GM18520 (cell line): ENCODE measurements around the gene SEC14L1.
"Not testable (repeated sequence)": the region's sequence is repeated elsewhere in the genome, so short reads cannot be mapped to it uniquely, and the experiment has no call there.

Experiments used
- ATAC-seq: cut with Tn5 transposase; IDR thresholded peaks from one replicate; pipeline ENCODE4 v1.9.1; 2021; ENCODE audit not compliant: unreplicated experiment

The SEC14L1 gene

DNA sequence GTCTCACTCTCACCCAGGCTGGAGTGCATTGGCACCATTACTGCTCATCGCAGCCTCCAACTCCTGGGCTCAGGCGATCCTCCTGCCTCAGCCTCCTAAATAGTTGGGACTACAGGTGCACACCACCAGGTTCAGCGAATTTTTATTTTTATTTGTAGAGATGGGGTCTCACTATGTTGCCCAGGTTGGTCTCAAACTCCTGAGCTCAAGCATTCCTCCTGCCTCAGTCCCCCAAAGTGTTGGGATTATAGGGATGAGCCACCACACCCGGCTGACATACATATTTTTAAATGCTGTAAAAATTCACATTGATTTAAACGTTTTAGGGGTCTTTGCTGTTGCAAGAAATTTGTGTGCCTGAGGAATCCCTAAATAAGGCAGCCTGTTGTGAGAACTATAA, 24.8 kb upstream of the SEC14L1 start:
- ATAC-seq: no peak

DNA sequence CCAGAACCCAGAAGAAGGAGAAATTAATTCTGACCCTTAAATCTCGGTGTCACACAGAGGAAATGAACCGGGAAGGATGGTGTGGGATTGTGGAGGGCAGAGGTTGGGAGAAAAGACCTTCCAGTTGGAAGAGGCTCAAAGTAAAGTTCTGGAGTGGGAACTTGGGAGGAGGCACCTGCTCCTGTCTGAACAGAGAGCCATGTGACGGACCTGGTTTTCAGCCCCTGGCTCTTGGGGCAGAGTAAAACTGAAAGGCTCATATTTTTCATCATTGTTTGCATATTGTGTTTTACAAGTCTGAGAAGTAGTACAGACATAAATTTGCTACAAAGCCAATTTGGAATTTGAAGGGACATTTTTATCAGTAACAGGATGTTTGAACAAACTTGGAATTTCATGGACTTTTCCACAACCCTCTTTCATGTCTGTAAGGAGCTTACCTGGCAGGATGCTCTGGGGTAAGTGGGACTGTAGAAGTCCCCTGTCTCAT, 24.4 kb upstream of the SEC14L1 start:
- ATAC-seq: no peak

DNA sequence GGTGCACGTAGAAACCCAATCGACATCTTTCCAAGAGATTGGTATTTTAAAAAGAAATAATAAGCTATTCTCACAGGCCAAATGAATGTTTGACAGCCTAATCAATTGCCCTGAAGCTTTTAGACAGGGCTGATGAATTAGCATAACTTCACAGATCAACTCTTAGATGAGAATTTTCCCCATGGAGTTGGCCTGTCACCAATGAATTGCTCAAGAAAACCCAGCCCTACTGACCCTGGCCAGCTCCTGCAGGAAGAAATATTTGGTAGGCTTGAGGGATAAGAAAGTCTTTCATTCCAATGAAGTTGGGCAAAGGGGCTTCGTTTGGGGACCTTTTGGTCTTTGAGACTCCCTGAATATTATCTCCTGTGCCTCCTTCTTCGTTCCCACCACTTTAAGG, 23.4 kb upstream of the SEC14L1 start:
- no peak for ATAC-seq

DNA sequence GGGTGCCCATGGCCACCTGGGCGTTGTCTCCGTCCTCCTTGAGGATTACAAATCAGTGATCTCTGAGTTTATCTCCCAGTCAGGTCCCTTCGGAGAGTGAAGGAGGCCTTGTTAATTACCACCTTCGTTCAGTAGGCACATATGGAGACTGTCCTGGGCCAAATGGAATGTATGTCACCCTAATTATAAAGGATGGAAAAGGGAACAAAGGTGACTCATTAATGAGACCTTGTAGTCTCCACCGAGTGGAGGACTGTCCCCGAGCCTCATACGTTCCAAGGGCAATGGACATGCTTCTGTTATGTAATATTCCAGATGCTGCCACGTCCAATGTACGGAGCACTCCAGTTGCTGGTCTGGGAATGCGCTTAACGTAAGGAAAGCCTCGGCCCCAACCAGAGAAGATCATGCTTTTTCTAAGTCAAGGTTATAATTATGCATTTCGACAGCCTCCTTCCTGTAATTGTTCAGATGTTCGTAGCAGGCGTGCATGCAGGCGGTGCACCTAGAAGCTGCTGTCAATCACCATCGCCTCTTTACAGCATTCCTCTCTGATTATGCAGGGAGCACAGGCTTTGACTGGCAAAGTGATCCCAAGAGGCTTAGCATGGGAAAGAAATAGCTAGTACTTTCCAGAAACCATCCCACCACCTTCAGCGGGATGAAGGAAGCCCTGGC, 22.4 kb upstream of the SEC14L1 start:
- no peak for ATAC-seq

DNA sequence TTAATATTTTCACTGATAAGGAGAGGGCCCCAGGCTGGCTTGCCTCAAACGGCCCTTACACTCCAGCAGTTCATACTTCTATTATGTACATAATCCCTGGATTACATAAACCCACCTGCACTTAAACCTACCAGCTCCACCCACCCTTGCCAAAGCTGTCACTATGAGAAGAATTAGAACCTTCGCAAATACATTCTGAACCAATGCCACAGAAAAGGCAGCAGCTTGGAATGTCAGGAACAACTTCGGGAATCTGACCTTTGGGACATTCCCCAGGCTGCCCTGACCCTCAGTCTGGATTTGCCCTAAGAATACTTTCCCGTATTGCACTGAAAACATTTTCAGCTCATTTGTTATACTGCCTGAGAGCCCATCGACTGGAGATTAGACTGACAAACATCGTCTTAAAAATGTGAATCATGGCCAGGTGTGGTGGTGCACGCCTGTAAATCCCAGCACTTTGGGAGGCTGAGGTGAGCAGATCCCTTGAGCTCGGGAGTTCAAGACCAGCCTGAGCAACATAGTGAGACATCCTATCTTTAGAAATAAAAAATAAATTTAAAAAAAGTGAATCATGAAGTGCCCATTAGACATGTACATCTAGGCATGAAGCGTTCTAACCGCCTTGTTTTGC, 21.0 kb upstream of the SEC14L1 start:
- no peak for ATAC-seq

DNA sequence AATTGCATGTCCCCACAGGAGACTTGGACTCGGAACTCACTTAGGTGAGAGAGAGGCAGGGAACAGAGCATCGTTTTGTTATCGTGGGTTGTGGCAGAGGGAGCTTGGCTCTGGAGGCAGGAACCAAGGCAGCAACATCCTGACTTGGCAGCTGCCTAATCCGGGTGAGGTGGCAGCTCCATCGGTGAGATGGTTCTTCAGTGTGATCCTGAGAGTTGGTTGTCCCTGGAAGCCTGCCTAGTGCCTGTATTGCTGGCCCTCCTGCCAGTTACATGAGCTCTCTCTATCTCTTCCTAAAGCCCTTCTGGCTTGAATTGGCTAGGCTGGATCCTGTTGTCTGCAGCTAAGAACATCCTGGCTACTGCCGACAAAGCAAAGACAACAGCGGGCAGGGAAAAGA, 19.9 kb upstream of the SEC14L1 start:
- no peak for ATAC-seq

DNA sequence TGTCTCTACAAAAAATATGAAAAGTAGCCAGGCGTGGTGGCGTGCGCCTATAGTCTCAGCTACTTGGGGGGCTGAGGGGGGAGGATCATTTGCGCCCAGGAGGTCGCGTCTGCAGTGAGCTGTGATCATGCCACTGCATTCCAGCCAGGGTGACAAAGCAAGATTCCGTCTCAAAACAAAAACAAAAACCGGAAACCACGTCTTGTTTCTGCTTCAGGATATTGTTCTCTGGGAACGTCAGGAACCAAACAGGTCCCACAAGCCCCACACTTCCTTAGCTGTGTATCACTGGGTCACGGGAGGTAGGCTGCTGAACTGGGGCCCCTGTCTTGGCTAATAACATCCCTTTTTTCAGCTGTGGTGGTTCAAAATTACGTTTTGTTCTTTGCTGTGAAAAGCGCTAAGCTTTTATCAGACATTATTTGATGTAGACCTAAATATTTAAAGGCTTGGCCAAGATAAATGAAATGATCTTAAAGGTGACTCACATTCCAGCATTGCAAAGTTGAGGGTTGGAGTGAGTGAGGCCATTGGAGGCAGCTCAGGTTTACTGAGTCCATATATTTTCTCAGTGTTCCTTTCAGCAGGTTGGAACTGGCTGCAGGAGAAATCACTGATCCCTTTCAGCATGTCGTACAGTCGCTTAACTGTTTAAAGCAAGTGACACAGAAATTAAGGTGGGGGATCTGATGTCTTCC, 16.4 kb upstream of the SEC14L1 start:
- no peak for ATAC-seq

DNA sequence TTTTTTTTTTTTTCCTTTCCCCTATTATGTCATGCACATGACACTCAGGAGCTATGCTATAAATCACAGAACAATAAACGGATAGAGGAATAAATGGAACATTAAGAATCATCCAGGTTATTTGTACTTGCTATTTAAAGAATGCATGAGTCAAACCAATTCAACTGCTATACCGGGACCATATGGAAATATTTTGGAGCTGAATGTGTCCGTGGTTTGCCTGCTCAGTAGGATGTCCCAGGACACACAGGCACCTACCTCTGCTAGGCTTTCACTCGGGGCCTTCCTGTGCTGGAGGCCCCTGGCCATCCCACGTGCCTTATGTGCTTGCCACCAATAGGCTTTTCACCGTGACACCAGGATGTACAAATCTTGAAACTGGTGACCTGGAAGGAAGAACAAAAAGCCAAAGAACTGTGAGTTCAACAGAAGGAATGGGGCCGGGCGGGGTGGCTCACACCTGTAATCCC, 15.3 kb upstream of the SEC14L1 start:
- ATAC-seq: no peak

DNA sequence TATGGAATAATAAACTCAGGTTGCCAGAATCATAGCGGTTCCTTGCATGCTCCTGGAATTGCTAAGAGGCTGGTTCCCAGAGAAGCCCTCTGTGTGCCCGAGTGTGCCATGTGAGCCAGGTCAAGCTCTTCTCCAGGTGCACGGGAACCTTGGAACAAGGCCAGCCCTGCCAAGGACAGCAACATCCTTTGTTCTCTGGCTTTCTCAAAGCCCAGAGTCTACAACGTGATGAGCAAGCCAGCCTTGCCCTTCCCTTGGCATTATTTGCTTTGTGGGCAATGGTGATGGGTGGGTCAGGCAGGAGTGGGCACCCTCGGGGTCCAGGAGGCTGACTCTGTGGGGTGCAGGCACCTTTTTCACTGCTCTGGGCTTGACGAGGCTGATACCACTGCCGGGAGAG, 14.2 kb upstream of the SEC14L1 start:
- no peak for ATAC-seq

DNA sequence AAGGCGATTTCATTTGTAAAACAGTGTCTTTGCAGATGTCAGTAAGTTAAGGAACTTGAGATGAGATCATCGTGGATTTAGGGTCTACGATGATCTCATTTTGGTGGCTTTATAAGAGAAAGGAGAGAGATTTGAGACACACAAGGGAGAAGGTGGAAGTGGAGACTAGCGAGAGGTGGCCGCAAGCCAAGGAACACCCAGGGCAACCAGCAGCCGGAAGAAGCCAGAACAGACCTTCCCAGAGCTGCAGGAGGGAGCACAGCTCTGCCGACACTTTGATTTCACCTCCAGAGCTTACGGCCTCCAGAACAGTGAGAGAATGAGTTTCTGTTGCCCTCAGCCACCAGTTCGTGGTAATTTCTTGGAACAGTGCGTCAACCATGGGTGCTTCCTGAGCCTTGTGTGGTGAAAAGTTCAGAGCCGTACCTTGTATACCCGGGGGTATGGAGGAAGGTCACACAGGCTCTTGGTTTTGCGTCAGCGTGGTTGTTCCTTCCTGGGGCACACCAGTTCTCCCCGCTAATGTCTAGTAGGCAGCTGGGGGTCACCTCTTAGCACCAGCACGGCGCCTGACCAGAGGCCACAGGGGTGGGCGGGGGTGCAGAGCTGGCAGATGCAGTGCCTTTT, 12.9 kb upstream of the SEC14L1 start:
- no peak for ATAC-seq

DNA sequence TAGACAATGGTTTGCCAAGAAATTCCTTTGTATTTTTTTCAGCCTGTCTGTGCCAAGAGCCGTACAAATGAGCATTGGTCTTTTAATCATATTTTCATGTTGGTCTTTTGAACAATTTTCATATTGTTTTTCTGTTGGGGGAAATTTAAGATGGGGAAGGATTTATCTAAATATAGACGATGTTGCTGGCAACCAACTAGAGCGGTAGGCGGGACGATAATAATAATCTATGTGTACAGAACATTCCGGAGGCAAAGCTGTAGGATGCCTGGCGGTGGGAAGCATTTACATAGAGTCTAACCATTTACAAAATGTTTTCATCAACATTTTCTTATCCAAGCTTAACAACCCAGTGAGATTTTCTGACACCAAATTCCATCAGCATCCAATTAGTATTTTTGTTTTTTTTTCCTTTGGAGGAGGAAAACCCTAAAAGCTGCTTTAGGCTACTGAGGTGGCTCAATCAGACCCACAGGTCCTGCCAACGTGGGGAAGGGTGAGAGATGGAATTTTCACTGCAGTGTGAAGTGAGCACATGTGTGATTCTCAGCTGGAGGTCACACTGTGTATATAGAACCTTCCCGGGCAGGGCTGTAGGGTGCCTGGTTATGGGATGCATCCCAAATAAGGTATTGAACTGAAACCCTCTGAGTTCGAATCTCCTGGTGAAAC, 11.7 kb upstream of the SEC14L1 start:
- ATAC-seq: no peak

DNA sequence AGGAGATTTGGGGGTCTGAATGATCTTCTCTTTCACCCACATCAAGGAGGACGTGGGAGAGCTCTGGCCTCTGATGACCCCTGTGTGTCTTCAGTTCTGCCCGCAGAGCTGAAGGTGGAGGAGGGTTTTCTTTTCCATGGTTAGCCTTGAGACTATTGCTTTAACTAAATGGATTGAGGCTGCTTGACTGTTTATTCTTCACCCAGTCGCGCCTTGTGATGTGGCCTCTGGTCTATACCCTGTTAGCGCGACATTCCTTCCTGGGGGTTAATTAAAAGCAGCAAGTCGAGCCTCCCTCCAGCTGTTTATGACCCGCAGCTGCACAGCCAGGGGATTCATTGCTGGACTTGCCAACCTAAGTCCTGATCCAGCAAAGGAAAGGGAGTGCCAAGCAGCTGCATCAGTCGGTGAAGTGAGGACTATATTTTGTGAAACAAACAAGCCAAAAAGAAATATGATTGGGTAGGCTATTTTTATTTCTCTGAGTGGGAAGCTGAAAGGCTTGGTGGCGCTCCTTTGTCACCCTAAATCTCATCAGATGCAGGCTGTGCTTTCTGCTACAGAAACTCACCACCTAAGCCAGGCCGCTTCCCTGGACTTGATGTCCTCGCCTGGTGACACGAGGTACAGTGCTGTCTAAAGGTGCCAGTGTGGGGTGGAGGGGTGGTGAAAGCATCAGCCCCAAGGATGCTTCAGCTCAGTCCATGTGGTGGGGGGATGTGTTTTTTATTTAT, 11.0 kb upstream of the SEC14L1 start:
- ATAC-seq: no peak

DNA sequence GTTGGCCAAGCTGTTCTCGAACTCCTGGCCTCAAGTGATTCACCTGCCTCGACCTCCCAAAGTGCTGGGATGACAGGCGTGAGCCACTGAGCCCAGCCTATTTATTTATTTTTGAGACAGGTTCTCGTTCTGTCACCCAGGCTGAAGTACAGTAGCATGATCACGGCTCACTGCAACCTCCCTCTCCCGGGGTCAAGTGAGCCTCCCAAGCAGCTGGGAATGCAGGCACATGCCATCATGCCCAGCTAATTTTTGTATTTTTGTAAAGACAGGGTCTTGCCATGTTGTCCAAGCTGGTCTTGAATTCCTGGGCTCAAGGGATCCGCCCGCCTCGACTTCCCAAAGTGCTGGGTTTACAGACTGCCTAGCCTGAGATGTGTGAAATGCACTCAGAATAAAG, 10.2 kb upstream of the SEC14L1 start:
- ATAC-seq: no peak

DNA sequence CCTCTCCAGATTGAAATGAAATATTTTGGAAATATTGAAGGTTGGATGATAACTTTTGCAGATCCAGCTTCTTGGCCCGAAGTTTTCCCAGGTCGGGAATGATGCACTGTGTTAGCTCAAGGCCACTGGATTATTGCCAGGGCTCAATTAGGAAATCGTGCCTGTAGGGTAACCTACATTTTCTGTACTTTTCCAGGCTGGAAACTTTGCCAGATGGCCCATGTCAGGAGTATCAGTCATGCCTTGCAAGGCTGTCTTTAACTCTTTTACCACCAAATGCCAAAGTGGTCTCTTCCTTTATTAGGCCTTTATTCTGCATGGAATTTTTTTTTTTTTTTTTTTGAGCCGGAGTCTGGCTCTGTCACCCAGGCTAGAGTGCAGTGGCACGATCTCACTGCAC, 8.9 kb upstream of the SEC14L1 start:
- ATAC-seq: no peak

DNA sequence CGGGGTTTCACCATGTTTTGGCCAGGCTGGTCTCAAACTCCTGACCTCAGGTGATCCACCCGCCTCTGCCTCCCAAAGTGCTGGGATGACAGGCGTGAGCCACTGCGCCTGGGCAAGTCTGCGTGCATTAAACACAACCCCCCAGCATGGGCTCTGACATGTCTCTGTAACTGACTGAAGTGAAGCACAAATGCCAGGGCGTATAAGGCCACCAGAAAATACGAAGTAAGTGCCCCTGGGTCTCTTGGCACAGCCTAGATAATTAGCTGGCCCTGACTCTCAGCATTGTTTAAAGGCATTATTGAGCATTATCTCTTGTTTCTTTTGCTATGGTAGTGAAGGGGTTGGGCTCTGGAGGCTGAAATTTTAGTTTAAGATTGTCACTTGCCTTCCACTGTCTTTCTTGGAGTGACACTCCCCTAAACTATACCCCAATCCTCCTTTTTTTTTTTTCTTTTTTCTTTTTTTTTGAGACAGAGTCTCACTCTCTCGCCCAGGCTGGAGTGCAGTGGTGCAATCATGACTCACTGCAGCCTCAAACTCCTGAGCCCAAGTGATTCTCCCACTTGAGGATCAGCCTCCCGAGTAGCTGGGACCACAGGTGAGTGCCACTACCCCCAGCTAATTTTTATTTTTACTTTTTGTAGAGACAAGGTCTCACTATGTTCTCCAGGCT, 8.2 kb upstream of the SEC14L1 start:
- no peak for ATAC-seq

DNA sequence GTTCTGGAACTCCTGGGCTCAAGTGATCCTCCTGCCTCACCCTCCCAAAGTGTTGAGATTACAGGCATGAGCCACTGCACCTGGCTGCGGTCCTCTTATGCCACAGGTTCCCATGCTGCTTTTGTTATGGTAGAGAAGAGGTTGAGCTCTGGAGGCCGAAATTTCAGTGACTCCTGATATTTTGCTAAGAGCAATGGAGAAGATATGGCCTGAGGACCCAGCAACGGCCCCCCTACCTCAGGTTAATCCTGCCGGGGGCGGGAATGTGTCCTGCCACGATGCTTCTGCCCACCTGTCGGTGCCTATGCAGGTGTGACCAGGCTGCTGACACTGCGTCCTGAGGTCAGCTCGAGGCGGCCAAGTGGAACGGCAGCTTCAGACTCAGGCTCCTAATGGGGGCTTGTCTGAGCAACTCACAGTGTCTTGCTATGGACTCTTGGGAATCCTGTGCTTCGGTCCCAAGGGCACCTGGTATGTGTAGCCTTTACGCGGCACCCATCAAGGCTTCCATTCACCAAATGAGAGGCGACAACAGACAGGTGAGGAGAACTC, 7.6 kb upstream of the SEC14L1 start:
- no peak for ATAC-seq

DNA sequence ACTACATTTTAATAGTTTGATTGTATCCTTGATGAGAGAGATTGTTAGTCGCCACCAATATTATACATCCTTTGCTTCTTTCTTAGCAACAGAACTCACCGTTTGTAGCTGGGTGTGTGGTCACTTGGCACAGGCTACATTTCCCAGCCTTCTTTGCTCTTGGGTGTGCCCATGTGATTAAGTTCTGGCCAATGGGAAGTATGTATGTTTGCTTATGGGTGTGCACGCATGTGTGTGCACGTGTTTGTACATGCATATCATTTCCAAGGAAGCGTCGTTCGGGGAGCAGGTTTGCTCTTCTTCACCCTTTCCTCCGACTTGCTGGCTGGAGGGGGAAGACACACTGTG, 4.4 kb upstream of the SEC14L1 start:
- ATAC-seq: no peak

DNA sequence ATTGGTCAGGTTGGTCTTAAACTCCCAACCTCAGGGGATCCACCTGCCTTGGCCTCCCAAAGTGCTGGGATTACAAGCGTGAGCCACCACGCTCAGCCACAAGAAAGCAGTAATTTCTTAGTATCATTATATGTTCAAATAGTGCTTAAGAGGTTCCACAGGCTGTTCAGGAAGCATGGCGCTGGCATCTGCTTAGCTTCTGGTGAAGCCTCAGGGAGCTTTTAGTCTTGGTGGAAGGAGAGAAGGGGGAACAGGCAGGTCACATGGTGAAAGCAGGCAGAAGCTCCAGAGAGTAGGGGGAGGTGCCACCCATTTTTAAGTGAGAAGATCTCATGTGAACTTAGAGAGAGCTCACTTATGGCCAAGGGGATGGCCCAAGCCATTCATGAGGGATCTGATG, 3.7 kb upstream of the SEC14L1 start:
- no peak for ATAC-seq

DNA sequence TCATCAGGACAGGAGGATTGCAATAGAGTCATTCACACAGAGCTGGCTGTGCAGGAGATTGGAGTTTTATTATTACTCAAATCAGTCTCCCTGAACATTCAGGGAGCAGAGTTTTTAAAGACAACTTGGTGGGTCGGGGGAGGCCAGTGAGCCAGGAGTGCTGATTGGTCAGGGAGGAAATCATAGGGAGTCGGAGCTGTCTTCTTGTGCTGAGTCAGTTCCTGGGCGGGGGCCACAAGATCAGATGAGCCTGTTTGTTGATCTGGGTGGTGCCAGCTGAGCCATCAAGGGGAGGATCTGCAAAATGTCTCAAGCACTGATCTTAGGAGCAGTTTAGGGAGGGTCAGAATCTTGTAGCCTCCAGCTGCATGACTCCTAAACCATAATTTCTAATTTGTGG, 2.9 kb upstream of the SEC14L1 start:
- not testable (repeated sequence) for ATAC-seq
